GM12891 (cell line): ENCODE measurements around the gene C5orf15.

ENCODE experiments used
- POLR2A ChIP-seq: IDR thresholded peaks from 2 replicates; pipeline ENCODE4 v1.6.1; 2011; ENCODE audit warnings: low read depth, low read length, control low read depth
- POLR2AphosphoS5 ChIP-seq: IDR thresholded peaks from 2 replicates; pipeline ENCODE4 v1.6.1; 2011; ENCODE audit warnings: low read depth, low read length, control low read depth

- TF ChIP-seq POLR2A (no peak), POLR2AphosphoS5 (no peak)
These were observed 6.3 kb downstream of the C5orf15 start for GRCh38 chr5:133962131-133962530.
